Measurements from ENCODE around the gene PUS7.
A peak's percentile ranks its signal among the peaks of the same experiment; 100 is the strongest.
"Not testable (repeated sequence)": the region's sequence is repeated elsewhere in the genome, so short reads cannot be mapped to it uniquely, and the experiment has no call there.

The PUS7 gene

GRCh38 chr7:105429746-105430612 lies 92.1 kb downstream of the PUS7 start:
- peak; percentile 75 for DNase-seq (ENCODE audit: low read depth)

GRCh38 chr7:105426606-105427146 lies 95.4 kb downstream of the PUS7 start:
- H3K4me3 ChIP-seq (ENCODE audit: low read depth, low read length), result no peak overlapping the region
- no peak for DNase-seq (ENCODE audit: low read depth)
- no peak for TF ChIP-seq CTCF (IDR thresholded peaks at IDR 0.05; ENCODE audit: insufficient read depth, low read depth, low read length, missing control alignments)

More at GRCh38 chr7:105429746-105430612, 92.1 kb downstream of the PUS7 start:
- H3K4me3 ChIP-seq (ENCODE audit: low read depth, low read length), result no peak overlapping the region
- peak; percentile 53 for TF ChIP-seq CTCF (IDR thresholded peaks at IDR 0.05; ENCODE audit: insufficient read depth, low read depth, low read length, missing control alignments)

GRCh38 chr7:105423987-105424386 lies 98.1 kb downstream of the PUS7 start:
- no peak overlapping the region for H3K4me3 ChIP-seq (ENCODE audit: low read depth, low read length)

GRCh38 chr7:105413887-105414437 lies 108.1 kb downstream of the PUS7 start:
- TF ChIP-seq CTCF (IDR thresholded peaks at IDR 0.05; ENCODE audit: insufficient read depth, low read depth, low read length, missing control alignments), result no peak
- no peak overlapping the region for H3K4me3 ChIP-seq (ENCODE audit: low read depth, low read length)

More at GRCh38 chr7:105423987-105424386, 98.1 kb downstream of the PUS7 start:
- DNase-seq (ENCODE audit: low read depth), result no peak
- no peak for TF ChIP-seq CTCF (IDR thresholded peaks at IDR 0.05; ENCODE audit: insufficient read depth, low read depth, low read length, missing control alignments)

GRCh38 chr7:105410774-105411173 lies 111.3 kb downstream of the PUS7 start:
- not testable (repeated sequence) for DNase-seq (ENCODE audit: low read depth); H3K4me3 ChIP-seq (ENCODE audit: low read depth, low read length)

More at GRCh38 chr7:105413887-105414437, 108.1 kb downstream of the PUS7 start:
- no peak for DNase-seq (ENCODE audit: low read depth)

- DNase-seq (ENCODE audit: low read depth); H3K4me3 ChIP-seq (ENCODE audit: low read depth, low read length): not testable (repeated sequence)
These were observed 112.3 kb downstream of the PUS7 start for GRCh38 chr7:105409775-105410174.

GRCh38 chr7:105408791-105409410 lies 113.2 kb downstream of the PUS7 start:
- no peak for DNase-seq (ENCODE audit: low read depth)
- no peak for TF ChIP-seq CTCF (IDR thresholded peaks at IDR 0.05; ENCODE audit: insufficient read depth, low read depth, low read length, missing control alignments)
- no peak overlapping the region for H3K4me3 ChIP-seq (ENCODE audit: low read depth, low read length)

Measured in GM12865 (cell line).